RWPE2 (cell line): ENCODE data around the gene FAM118B.

Experiments used
- ATAC-seq: fragments of 200-7000 bp; cut with Tn5 transposase; 3 replicates; pipeline ENCODE4 v1.9.1; 2021; ENCODE audit warnings: low read depth
- DNase-seq: peaks from one replicate; pipeline ENCODE4 v3.0.0-alpha.2; 2020; ENCODE audit warnings: low spot score
- H3K27ac ChIP-seq: fragments of 450-650 bp; 2 replicates; pipeline ENCODE4 v1.5.1; 2017; ENCODE audit warnings: mild to moderate bottlenecking; ENCODE audit not compliant: poor library complexity, severe bottlenecking
- H3K27me3 ChIP-seq: fragments of 250-450 bp; sonication (Bioruptor Pico); 2 replicates; pipeline ENCODE4 v1.5.1; 2021; ENCODE audit warnings: mild to moderate bottlenecking, moderate library complexity; ENCODE audit not compliant: insufficient read depth, poor library complexity, severe bottlenecking
- H3K36me3 ChIP-seq: fragments of 250-450 bp; sonication (Bioruptor Pico); 2 replicates; pipeline ENCODE4 v1.5.1; 2020; ENCODE audit warnings: low read depth, mild to moderate bottlenecking, moderate library complexity
- H3K4me1 ChIP-seq: fragments of 250-450 bp; sonication (Bioruptor Pico); 2 replicates; pipeline ENCODE4 v1.5.1; 2021; ENCODE audit warnings: mild to moderate bottlenecking, moderate library complexity; ENCODE audit not compliant: insufficient read depth, poor library complexity, severe bottlenecking
- H3K4me3 ChIP-seq: fragments of 250-450 bp; sonication (Bioruptor Pico); 2 replicates; pipeline ENCODE4 v1.5.1; 2021; ENCODE audit warnings: mild to moderate bottlenecking, moderate library complexity; ENCODE audit not compliant: severe bottlenecking
- H3K9me3 ChIP-seq: fragments of 250-450 bp; sonication (Bioruptor Pico); 2 replicates; pipeline ENCODE4 v1.5.1; 2021; ENCODE audit warnings: mild to moderate bottlenecking, moderate library complexity; ENCODE audit not compliant: severe bottlenecking
- CTCF ChIP-seq: fragments of 450-650 bp; IDR thresholded peaks from one replicate; pipeline ENCODE4 v1.5.1; 2017; ENCODE audit warnings: mild to moderate bottlenecking, moderate library complexity; ENCODE audit not compliant: poor library complexity, severe bottlenecking

Gene FAM118B

DNA sequence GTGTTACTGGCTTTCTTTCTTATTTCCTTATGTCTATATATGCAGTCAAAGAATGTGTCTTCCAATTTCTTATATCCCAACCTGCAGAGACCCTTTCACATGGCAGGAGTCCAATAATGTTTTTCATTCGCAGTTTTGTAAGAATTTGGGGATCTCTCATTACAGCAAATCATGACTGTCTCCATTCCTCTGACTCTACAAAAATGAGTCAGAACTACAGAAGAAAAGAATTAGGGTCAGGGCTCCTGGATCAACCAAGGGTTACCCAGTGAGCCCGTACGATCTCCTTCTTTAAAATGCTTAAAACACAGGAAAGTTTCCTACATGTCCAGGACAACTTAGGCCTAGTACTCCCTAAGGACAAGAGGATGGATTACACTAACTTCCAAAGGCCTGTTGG lies 42.3 kb upstream of the FAM118B start:
- H3K27ac ChIP-seq = no peak overlapping the region
- H3K4me1 ChIP-seq = no peaks in the 10 kb centered on the region
- no peak overlapping the region for H3K4me3 ChIP-seq
- no peak for TF ChIP-seq CTCF
- no peaks in the 10 kb centered on the region for H3K27me3 ChIP-seq
- H3K9me3 ChIP-seq = no peaks in the 10 kb centered on the region
- H3K36me3 ChIP-seq = no peaks in the 10 kb centered on the region
- DNase-seq (no peak), ATAC-seq (no peak)

DNA sequence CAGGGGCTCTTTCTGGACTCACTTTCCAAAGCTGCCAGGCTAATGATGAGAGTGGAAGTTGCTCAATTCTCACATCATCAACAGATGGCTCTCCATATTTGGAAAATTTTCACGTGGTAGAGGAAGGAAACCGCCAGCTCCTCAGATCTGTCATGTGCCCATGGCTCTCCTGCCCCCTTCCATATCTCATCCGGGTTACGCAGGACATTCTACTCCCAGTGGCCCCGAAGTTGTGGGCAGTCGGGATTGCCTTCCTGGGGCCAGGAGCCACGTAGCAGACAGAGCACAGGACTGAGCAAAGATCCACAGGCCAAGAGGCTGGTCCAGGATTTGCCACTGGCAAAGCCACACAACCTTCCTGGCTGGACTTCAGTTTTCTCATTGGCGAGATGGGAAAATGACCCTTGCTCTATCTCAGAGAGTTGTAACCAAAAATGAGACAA lies 39.0 kb upstream of the FAM118B start:
- H3K9me3 ChIP-seq = no peaks in the 10 kb centered on the region
- TF ChIP-seq CTCF = no peak
- H3K27ac ChIP-seq = no peak overlapping the region
- no peak for DNase-seq
- no peak for ATAC-seq
- no peaks in the 10 kb centered on the region for H3K4me1 ChIP-seq
- no peak overlapping the region for H3K4me3 ChIP-seq
- no peaks in the 10 kb centered on the region for H3K27me3 ChIP-seq
- H3K36me3 ChIP-seq = no peaks in the 10 kb centered on the region

DNA sequence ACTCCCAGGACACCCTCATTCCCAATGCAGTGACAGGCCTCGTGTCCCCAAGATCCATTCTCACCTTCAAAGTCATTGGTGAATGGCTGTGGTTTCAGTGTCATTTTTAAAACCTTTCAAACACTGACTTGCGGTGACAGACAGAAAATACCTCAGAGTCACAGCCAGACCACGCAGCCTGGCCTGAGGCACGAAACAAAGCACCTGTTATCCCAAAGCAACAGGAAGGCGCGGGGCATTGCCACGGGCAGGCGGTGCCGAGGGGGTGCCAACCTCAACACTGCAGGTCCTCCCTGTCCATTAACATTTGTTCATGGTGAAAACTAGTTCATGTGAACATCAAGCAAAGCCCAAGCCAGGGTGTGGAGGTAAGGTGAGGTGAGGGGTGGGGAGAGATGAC lies 38.3 kb upstream of the FAM118B start:
- H3K4me3 ChIP-seq = no peak overlapping the region
- ATAC-seq = no peak
- no peaks in the 10 kb centered on the region for H3K4me1 ChIP-seq
- no peak for DNase-seq
- no peaks in the 10 kb centered on the region for H3K9me3 ChIP-seq
- TF ChIP-seq CTCF = no peak
- no peaks in the 10 kb centered on the region for H3K27me3 ChIP-seq
- H3K27ac ChIP-seq = no peak overlapping the region
- no peaks in the 10 kb centered on the region for H3K36me3 ChIP-seq

- no peak overlapping the region for H3K4me3 ChIP-seq
- no peak overlapping the region for H3K27ac ChIP-seq
- no peaks in the 10 kb centered on the region for H3K36me3 ChIP-seq
- ATAC-seq (no peak), DNase-seq (no peak)
- no peaks in the 10 kb centered on the region for H3K27me3 ChIP-seq
- H3K4me1 ChIP-seq = no peaks in the 10 kb centered on the region
- H3K9me3 ChIP-seq = no peaks in the 10 kb centered on the region
- TF ChIP-seq CTCF = no peak
These were observed 36.8 kb upstream of the FAM118B start for GRCh38 chr11:126174816-126175215.

DNA sequence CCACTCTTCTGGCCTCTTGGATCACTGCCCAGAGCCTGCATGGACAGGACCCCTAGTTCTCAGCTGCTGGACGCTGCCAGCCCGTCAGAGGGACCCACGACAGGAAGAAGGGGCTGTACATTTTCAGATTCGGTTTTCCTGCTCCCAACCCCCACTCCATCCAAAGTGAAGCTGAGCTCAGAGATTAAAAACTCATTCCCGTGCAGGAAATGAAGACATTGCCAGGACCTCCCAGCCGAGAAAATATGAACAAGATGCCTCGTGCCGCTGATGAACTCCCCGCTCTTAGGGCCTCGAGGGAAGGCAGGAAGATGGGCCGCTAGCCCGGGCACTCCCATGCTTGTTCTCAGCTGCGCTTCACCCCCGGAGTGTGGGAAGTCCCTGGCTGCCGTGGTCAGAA lies 36.2 kb upstream of the FAM118B start:
- H3K27me3 ChIP-seq = no peaks in the 10 kb centered on the region
- no peaks in the 10 kb centered on the region for H3K4me1 ChIP-seq
- ATAC-seq (no peak), DNase-seq (no peak)
- H3K9me3 ChIP-seq = no peaks in the 10 kb centered on the region
- TF ChIP-seq CTCF = no peak
- no peak overlapping the region for H3K27ac ChIP-seq
- no peak overlapping the region for H3K4me3 ChIP-seq
- H3K36me3 ChIP-seq = no peaks in the 10 kb centered on the region
